GM18526 (cell line): Measurements from ENCODE around the gene TSR3.

Experiments used
- POLR2A ChIP-seq: IDR thresholded peaks from 3 replicates; pipeline ENCODE4 v1.6.1; 2011; ENCODE audit not compliant: insufficient read length; ENCODE audit errors: extremely low read depth

Gene TSR3

DNA sequence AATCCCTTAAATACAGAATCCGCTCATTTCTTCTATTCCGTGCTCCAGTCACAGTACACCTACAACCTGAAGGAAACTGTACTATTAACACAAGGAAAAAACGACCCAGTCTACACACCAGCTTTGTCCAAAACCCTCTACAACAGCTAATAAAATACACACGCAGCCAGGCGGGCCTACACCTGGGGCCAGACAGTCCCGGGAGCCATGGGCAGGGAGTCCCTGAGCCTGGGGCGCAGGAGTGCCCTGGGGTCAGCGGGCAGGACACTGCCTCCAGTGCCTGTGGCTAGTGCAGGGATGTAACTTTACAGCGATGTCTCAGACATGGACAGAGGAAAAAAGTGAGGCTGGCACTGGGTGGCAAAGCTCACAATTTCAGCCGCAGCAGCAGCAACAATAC is 28.5 kb upstream of the TSR3 start:
- TF ChIP-seq POLR2A = no peak

DNA sequence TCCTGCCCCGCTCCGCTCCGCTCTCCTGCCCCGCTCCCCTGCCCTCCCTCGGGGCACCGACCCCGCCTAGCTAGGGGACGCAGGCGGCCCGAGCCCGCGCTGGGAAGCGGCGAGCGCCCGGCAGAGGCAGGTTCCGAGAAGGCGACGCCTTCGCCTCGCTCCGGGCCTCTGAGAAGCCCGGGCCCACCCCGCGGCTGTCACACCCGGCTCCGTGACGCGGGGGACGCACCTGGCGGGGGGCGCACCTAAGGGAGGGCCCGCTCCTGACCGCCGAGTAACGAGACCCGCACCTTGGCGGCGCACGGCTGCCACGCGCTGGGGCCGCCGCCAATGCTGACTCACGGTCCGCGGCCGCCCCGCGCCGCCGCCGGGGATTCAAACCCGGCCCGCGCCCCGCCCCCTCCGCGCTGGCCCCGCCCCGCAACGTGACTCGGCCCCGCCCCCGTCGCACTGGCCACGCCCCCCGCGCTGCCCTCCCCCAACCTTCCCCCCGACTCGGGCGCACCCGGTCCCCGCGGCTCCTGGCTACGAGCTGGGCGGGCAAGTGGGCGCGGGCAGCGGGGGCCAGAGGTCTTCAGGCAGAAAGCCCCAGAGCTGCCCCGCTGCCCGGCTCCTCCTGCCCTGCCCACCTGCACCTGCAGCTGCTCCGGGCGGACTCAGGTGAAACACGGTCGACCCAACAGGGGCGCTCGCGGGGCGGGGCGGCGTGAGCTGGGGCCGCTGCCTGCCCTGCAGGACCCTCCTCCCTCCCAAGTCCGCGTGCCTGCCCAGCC is 27.8 kb upstream of the TSR3 start:
- TF ChIP-seq POLR2A = peak; percentile 78

- TF ChIP-seq POLR2A = no peak
These were observed 27.2 kb upstream of the TSR3 start for GRCh38 chr16:1378804-1379303.

DNA sequence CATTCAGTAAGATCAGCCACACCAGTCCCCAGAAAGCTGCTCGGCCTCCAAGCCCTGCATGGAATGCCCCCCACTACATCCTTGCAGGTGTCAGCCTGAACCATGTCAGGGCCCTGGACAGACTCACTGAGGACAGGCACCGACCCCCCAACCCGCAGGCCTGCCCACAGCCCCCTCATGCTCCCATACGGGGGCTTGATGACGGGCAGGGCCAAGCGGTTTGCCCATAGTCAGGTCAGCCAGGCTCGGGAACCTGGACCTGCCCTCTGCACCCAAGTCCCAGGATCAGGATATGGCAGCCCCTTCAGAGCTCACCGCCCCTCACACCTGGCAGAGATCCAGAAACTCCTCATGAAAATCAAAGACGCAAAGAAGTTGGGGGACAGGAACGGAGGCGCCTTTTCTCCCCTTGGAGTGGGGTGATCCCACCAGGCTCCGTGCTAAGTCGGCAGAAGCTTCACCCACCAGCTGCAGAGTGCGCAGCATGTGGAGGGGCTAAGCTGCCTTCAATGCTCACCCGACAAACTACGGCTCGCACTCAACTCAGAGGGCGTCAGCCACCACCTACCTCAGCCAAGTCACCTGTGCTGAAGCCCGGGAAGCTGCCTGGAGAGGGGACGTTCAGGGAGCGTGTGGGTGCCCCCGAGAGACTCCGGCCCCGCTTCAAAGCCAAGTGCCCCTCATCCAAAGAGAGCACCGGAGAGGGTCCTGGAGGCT is 26.6 kb upstream of the TSR3 start:
- no peak for TF ChIP-seq POLR2A

GRCh38 chr16:1377406-1378010 is 25.8 kb upstream of the TSR3 start:
- no peak for TF ChIP-seq POLR2A

- no peak for TF ChIP-seq POLR2A
These were observed 24.2 kb upstream of the TSR3 start for GRCh38 chr16:1375741-1376410.

DNA sequence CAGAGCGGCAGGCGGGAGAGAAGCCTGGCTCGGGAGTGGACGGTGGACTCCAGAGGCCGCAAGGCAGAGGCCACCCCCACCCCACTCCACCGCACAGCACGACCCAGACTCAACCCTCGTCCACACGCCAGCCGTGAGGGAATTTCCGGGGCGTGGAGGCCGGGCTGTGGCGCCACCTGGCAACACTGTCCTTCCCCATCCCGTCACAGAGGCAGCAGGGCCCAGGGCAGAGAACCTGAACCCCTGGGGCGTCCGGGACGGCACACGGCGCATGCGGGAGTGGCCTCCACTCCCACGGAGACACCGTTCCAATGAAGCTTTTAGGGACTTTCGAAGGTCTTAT is 23.6 kb upstream of the TSR3 start:
- TF ChIP-seq POLR2A = no peak

GRCh38 chr16:1374418-1375297 is 23.0 kb upstream of the TSR3 start:
- TF ChIP-seq POLR2A = no peak

- no peak for TF ChIP-seq POLR2A
These were observed 20.7 kb upstream of the TSR3 start for GRCh38 chr16:1372292-1372950.

DNA sequence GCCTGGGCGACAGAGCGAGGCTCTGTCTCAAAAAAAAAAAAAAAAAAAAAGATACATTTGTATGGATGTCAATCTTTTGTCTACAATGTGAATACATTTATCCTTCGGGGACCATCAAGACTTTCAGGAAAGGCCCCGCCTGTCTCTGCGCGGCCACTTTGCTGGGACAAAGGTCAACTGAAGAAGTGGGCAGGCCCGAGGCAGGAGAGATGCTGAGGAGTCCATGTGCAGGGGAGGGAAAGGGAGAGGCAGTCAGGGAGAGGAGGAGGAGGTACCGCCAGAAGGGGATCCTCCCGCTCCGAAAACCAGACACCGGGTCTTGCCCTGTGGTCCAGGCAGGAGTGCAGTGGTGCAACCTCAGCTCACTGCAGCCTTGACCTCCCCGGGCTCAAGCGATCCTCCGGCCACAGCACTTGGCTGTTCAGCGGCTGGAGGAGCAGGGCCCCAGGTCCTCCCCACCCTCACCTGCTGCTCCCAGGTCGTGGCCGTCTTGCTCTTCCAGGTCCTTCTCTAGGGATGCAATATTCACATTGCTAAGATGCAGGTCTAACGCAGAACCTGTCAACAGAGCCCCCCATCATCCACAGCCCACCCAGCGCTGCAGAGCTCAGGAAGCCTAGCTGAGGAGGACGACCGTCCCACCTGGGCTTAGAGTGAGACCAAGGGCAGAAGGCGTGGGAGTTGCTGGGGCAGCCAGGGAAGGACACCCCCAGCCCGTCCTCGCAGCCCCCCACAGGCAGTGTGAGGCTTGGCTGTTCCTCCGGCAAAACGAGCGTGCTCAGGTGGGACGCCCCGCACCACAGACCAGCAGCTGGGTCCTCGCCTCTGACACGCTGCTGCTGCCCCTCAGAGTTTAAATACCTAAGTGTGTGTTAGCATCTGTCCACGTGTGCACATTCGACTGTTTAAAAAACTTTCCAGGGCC is 19.6 kb upstream of the TSR3 start:
- no peak for TF ChIP-seq POLR2A

DNA sequence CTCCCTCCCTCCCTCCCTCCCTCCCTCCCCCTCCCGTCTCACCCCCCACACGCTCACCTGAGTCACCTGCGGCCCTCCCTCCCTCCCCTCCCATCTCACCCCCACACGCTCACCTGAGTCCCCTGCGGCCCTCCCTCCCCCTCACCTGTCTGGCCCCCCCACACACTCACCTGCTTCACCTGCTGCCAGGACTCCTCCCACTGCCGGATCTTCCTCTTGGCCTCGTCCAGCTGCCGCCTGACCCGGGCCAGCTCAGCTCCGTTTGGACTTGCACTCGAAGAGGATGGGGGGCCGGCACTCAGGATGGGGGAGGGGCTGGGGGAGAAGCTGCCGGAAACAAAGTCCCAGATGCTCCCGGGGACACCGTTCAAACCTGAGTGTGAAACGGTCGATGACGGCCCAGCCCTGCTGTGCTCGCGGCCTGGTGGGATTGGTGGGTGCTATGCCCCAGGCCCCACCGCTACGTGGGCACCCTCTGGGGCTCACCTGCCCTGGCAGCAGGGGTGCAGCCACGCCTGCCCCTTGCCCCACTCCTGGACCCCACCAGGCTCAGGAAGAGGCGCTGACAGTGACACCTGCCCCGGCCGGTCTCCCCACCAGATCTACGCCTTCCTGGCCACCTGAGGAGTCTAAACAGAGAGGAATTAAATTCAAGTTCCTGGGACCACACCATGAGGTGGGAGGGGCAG is 16.0 kb upstream of the TSR3 start:
- no peak for TF ChIP-seq POLR2A

- no peak for TF ChIP-seq POLR2A
These were observed 15.1 kb upstream of the TSR3 start for GRCh38 chr16:1366712-1367299.
